Left cardiac atrium (tissue), 4 donors: Measurements from ENCODE around the gene MRPL4. TPM values are rescaled to one million over a fixed set of nuclear protein-coding genes. Genes with fewer than 3 reads are reported as not detected.
A peak's percentile ranks its signal among the peaks of the same experiment; 100 is the strongest.

ENCODE experiments used
- ATAC-seq, 2 donors: fragments of 200-7000 bp; cut with Tn5 transposase; one replicate each; pipeline ENCODE4 v1.9.1; 2020; ENCODE audit warnings: mild to moderate bottlenecking in 2 of 2, moderate library complexity in 2 of 2
- DNase-seq: peaks from one replicate; pipeline ENCODE4 v3.0.0-alpha.2; 2020
- intact Hi-C, 2 donors: fragments of 100-400 bp; cut with DNase I; formaldehyde crosslinking; loops; one replicate each; pipeline versions ENCODE4 v1.14.1 to v1.15.1; 2022 to 2023
- long read RNA-seq: library from polyadenylated mRNA; unstranded; transcript quantifications from one replicate; pipeline ENCODE4 v2.0.0, GENCODE V29; 2021
- total RNA-seq, 2 donors: library from RNA; stranded (reverse); fragmentation: NEBNext Ultra II Directional; extraction: Animal tissue kit (Norgen Biotek cat#: 25700); gene quantifications; one replicate each; pipeline ENCODE4 v1.2.1, GENCODE V29; 2021
- donor health status: DM: no; HTN: yes; CAD: no.
- donor health status: DM: no; HTN: yes; CAD: no; lungs with severe emphysema.
- donor health status: DM: yes; HTN: yes; CAD: no.
- donor health status: Dilated cardiomyopathy.

MRPL4 gene
- total RNA-seq: 10 to 100 TPM; 60.2 to 68.5 TPM
- long read RNA-seq, transcript MRPL4-201 (9 exons, 1,455 nt): major isoform, 27 of 44 reads
- long read RNA-seq, transcript MRPL4-207 (8 exons, 1,423 nt): minor isoform, 5 of 44 reads
- long read RNA-seq, partial matches to known transcripts: 8 of 44 reads
- long read RNA-seq, other reads (novel, unspliced or antisense): 4 of 44 reads

DNA sequence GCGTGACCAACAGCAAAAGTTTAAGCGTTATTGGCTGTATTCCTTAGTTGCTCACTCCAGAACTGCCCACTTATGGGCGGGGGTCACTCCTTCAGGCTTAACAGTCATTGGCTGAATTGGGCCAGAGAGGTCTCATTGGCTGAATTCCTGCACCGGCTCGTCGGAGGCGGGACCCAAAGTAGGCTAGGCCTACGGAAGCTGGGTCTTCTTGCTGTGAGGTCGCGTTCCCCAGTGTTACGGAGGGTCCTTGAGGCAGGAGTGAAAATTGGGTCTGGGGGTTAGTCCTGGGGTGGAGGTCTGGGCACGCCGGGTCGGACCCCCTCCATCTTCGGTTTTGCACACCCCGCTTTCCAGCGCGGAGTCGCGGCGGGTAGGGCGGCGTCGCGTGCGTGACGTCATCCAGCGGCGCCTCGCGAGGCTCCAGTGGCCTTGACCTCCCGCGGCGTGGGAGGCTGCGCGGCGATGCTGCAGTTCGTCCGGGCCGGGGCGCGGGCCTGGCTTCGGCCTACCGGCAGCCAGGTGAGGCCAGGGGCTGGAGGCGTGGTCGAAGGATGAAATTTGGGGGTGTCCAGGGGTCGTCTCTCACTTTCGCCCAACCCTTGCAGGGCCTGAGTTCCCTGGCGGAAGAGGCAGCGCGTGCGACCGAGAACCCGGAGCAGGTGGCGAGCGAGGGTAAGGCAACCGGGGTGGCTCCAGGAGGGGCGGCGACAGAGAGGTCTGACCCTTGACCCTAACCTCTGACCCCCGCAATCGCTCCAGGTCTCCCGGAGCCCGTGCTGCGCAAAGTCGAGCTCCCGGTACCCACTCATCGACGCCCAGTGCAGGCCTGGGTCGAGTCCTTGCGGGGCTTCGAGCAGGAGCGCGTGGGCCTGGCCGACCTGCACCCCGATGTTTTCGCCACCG lies at the start of gene MRPL4:
Gene MRPL4 (plus strand): TSS at position 423 of the 903 bp plus-strand sequence. CDS start 40 bp downstream, at position 463.
- ATAC-seq (peak; percentile 97), DNase-seq (peak; percentile 98)
- intact Hi-C loops: loop anchor here in 1 of 2 donors (2.0 to 5.0 kb wide), 2 partner anchors 23 to 320 kb away; no protein-coding TSS in a partner anchor

DNA sequence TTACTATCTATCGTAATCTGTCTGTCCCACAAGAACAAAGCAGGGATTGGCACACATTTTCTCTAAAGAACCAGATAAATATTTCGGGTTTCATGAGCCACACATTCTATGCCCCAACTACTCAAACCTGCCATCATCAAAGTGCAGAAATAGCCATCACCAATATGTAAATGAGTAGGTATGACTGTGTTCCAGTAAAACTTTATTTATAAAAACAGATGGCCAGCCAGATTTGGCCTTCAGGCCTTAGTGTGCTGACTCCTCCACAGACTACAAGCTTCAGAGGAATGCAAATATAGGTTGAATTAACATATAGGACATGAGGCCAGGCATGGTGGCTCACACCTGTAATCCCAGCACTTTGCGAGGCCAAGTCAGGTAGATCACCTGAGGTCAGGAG lies 48.3 kb upstream of the MRPL4 start:
- intact Hi-C loops: no loop called here
- no peak for ATAC-seq
- DNase-seq: no peak

DNA sequence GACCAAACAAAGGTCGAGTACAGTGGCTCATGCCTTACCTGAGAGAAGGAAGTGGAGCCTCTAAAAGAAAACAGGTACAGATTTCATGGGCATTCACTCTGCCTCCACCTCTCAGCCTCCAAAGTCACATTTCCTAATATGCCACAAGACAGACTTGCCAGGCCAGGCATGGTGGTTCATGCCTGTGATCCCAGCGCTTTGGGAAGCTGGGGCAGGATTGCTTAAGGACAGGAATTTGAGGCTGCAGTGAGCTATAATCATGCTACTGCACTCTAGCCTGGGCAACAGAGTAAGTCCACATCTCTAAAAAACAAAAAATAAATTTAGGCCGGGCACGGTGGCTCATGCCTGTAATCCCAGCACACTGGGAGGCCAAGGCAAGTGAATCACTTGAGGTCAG lies 46.4 kb upstream of the MRPL4 start:
- ATAC-seq: no peak
- intact Hi-C loops: no loop called here
- no peak for DNase-seq

DNA sequence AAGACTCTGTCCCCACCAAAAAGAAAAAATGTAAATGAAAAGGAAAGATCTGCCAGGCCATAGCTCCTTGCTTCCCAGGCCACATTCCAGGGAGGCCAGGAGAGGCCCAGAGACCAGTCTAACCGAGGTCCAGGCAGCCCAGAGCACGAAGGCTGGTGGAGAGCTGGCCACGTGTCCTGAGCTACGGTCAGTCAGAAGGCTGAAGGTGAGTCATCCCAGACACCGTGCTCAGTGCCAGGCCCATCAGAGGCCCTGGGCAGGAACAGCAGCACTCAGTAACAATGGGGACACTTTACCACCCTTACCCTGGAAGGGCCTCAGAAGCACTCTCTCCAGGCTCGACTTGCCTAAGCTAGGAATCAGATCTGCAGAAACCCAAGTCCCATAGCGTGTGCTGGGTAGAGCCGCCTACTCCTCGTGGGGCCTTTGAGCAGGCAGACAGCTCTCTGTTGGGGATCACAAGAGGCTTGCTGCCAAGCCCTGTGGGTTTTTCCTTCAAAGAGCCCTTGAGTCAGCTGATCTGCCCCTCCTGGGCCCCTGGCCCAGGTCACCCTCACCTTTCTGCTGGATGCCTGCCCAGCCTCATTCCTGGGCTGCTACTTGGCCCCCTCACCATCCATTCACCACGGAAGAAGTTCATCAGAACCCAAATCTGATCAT lies 45.7 kb upstream of the MRPL4 start:
- intact Hi-C loops: no loop called here
- DNase-seq (no peak), ATAC-seq (peak in 1 of 2 donors; percentile 21)

DNA sequence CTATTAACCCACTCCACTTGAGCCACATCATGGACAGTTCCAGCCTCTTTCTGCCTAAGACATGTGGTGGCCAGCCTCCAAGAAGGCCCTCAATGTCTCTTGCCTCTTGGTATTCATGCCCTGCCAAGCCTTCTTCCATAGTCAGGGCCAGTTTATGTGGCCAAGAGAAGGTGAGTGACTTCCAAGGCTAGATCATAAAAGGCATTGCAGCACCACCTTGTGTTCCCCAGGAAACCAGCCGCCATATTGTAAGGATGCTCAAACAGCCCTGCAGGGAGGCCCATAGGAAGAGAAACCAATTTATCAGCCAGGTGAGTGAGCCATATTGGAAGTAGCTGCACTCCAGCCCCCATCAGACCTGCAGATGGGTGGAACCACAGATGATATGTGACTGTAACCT lies 45.0 kb upstream of the MRPL4 start:
- intact Hi-C loops: no loop called here
- DNase-seq: no peak
- no peak for ATAC-seq

DNA sequence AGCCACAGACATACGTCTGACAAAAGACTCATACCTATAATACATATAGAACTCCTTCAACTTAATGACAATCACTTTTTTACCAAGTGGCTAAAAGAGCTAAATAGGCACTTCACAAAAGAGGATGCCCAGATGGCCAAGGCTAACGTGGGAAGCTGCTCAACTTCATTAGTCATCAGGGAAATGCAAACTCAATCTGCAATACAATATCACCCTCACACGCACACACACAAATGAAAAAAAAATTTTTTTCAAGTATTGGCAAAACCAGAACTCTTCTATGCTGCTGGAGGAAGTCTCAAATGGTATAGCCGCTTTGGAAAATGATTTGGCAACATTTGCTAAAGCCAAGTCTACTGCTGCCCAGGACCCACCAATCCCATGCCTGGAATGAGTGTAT lies 42.7 kb upstream of the MRPL4 start:
- ATAC-seq (no peak), DNase-seq (no peak)
- intact Hi-C loops: no loop called here

DNA sequence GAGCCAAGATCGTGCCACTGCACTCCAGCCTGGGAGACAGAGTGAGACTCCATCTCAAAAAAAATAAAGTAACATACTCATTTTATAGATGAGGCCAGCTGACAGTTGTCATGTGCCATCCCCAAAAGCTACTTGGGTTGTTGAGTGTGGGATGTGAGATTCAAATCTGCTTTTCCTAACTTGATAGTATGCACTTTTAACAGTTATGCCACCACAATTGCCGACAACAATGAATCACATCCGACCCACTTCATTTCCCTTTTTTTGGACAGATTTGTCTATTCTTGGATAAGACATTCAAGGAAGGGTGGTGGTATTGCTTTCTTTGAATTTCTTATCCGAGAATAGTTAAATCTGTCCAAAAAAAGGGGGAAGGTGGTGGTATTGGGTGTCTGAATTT lies 41.0 kb upstream of the MRPL4 start:
- intact Hi-C loops: no loop called here
- ATAC-seq: no peak
- no peak for DNase-seq

DNA sequence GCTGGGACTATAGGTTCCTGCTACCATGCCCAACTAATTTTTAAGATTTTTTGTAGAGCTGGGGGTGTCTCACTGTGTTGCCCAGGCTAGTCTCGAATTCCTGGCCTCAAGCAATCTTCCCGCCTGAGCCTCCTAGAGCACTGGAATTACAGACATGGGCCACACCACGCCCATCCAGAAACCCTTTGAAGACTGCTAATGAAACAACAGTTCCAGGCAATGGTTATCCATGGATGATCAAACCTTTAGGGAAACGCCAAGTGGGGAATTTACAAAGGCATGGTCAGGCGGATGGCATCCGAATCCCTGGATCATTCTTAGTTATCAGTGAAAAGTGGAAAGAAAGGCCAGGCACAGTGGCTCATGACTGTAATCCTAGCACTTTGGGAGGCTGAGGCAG lies 40.3 kb upstream of the MRPL4 start:
- intact Hi-C loops: no loop called here
- DNase-seq (no peak), ATAC-seq (no peak)

DNA sequence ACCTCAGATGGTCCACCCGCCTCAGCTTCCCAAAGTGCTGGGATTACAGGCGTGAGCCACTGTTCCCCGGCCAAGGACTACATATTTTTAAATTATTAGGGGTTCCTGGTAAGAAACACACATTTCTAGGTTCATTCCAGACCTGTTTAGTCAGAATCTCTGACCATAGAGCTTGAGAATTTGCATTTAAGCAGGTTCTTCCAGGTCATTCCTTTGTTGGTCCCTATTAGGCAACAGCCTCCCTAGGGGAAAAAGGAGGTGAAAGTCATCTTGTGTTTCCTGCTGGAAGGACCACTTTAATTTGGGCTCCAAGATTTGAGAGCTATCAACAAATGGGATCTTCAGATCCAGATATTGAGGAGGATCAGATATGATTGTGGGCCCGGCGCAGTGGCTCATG lies 37.2 kb upstream of the MRPL4 start:
- ATAC-seq (no peak), DNase-seq (no peak)
- intact Hi-C loops: no loop called here

DNA sequence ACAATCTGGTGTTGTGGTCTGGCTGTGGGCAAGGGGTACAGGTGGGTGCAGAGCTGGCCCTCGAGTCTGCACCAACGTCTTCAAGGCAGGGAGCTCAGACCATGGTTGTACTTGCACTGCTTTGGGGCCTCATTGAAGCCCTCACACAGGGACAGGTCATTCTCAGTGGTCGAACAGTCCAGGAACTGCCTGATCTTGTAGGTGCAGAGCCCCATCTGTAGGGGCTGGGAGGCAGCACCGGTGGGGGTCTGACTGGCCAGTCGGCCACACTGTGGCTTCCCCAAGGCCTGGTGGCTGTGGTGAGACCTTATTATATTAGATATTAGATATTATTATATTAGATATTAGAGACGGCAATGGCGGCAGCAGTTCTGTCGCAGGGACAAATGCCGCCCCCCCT lies 34.9 kb upstream of the MRPL4 start:
- intact Hi-C loops: no loop called here
- no peak for DNase-seq
- ATAC-seq: no peak

DNA sequence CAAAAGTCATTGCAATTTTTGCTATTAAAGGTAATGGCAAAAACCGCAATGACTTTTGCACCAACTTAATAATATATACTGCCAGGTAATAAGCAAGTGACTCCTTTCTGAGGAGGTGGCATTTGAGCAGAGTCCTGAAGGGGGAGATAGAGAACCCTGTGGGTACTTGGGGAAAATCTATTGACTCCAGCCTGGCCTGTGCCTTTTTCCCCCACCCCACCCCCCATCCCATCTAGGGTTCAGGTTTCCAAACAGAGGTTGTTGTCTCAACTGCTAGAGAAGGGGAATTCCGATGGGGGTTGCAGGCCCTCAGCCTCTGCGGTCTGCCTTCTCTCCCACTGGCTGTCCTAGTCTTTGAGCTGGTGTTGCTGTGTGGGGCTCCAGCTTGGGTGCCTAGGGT lies 32.3 kb upstream of the MRPL4 start:
- intact Hi-C loops: no loop called here
- no peak for ATAC-seq

DNA sequence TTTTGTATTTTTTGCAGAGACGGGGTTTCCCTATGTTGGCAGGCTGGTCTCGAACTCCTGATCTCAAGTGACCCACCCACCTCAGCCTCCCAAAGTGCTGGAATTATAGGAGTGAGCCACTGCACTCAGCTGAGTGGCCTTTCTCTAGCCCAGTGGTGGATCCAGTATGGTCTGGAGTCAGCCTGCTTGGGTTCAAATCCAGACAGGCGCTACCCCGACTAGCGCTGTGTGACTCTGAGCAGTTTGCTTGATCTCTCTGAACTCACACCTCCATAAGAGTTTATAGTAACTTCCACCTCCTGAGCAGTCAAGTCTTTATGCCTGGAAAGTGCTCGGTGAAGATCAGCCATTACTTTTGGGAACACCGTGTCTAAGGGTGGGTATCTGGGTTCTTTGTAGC lies 31.3 kb upstream of the MRPL4 start:
- DNase-seq (no peak), ATAC-seq (no peak)
- intact Hi-C loops: no loop called here

More for the DNA sequence above, 32.3 kb upstream of the MRPL4 start:
- DNase-seq: no peak

DNA sequence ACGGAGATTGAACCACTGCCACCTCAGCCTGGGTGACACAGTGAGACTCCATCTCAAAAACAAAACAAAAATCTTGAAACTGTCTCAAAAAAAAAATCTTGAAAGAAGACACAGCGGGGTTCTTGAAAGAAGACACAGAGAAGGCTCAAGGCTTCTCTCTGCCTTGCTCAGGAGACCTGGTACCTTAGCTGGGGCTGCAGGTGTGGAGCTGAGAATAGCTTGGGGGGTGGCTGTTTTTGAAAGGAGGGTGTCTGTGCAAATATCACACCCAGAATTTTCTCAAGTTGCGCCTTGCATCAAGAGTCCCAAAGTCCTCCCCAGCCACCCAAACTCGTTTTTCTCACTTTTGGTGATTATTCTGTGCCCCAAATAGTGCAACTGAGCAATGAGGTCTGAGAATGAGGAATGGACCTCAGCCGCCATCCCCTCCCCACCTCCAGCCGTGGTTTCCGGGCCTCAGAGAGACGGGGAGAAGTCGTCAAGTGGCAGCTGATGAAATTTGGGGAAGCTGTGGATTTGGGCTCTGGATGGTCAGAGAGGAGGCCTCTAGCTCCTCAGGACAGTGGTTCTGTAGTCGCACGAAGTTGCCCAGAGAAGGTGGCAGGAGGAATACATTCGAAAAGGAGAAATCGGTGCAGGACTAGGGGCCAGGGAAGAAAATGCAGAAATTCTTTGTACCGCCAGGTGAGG lies 29.7 kb upstream of the MRPL4 start:
- intact Hi-C loops: no loop called here
- DNase-seq (no peak), ATAC-seq (no peak)

DNA sequence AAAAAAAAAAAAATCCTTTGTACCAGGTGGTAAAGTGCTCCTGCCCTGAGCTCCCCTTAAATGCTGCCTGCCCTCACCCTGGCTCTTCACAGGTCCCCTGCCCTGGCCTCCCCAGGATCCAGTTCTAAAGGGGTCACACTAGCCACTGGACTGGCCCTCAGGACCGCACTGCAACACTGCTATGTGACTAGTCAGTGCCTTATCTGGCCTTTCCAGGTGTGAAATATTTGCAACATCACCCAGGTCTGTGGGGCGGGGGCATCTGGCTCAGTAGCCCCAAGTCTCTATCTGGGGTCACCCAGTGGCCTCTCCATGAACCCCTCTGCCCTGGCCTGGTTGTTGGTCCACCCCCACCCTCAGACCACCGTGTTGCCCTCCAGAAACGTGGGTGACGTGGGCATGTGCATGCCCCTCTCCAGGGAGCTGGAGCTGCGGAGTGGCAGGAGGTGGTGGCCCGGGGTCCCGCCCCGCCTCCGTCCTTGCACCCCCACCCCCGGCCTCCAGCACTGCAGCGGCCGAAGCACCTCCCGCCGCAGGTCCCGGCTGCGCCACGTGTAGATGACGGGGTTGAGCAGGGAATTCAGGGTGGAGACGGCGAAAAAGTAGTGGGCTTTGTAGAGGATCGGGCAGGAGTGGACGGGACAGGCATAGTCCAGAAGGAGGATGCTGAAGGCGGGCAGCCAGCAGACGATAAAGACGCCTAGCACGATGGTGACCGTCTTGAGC lies 28.4 kb upstream of the MRPL4 start:
- intact Hi-C loops: no loop called here
- ATAC-seq (no peak), DNase-seq (no peak)

DNA sequence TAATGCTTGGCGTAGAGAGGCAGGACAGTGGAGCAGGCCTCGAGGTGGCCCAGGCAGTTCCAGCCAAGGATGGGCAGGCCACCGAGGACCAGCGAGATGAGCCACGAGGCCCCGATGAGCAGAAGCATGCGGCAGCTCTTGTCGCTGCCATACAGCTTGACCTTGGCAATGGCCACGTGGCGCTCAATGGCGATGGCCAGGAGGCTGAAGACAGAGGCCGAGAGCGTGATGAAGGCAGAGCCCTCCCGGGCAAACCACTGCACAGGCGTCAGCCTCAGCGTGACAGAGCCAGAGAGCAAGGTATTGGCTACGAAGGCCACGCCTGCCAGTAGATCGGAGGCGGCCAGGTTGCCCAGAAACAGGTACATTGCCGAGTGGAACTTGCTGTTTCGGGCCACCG lies 27.7 kb upstream of the MRPL4 start:
- no peak for ATAC-seq
- no peak for DNase-seq
- intact Hi-C loops: no loop called here

DNA sequence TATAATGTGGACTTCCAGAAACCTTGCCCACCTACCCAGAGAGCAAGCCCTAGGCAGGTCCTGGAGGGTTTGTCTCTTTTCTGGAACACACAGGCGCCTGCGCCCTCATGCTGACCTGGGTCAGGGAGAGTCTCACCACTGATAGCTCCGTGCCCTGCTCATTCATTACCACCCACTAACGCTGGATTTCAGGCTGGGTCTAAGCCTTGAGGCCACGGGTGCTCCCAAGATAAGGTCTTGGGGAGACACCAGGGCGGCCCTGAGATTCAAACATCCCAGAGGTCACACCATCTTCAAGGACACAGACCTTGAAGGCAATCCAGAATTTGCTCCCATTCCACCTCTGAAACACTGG lies 26.0 kb upstream of the MRPL4 start:
- DNase-seq (peak; percentile 44), ATAC-seq (no peak)
- intact Hi-C loops: no loop called here

DNA sequence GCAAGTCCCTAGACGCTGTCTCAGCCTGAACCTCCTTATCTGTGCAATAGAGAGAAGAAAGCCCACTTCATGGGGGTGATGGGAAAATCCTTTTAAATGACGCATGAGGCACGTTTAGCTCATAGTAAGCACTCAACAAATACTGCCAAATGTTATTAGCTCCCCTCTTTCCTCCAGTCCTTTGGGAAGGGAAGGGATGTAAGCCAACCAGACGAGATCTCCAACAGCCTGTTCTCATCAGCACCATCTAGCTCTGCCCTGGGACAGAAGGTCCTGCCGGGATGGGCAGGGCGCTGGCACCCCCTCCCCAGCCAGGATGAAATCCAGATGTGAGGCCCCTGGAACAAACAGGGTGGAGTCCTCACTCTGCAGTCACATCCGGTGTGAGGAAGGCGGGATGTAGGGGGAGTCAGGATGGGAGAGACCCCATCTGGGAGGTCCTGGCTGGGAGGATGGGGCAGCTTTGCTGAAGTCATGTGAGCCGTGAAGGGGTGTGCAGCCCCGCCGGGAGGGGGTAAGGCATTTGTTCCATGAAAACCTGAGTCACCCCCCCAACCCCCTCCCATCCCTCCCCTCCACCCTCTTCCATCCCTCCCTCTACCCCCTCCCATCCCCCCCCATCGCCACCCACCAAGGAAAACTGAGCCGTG lies 25.5 kb upstream of the MRPL4 start:
- ATAC-seq (peak; percentile 53 to 63), DNase-seq (peak; percentile 83)
- intact Hi-C loops: no loop called here
